Panc1 (cell line): ENCODE data around the gene BCAS3. TPM values are rescaled to one million over a fixed set of nuclear protein-coding genes. Genes with fewer than 3 reads are reported as not detected.

Experiments
- ATAC-seq: fragments of 200-7000 bp; cut with Tn5 transposase; 2 replicates; pipeline ENCODE4 v1.9.1; 2020; ENCODE audit warnings: mild to moderate bottlenecking, moderate library complexity
- BruUV-seq: library from RNA; stranded (reverse); fragments of 400-500 nt; replicated peaks from 2 replicates; lab custom pipeline; 2021; lab: Mats Ljungman, UMichigan
- CTCF ChIA-PET: fragments of 300-600 bp; sonication (Branson Sonifier 250); formaldehyde crosslinking; loops from one replicate; lab custom pipeline; 2022; ENCODE audit warnings: antibody characterized with exemption; lab: Charles Lee
- POLR2A ChIA-PET: fragments of 300-600 bp; sonication (Branson Sonifier 250); formaldehyde crosslinking; loops from one replicate; lab custom pipeline; 2022; ENCODE audit warnings: antibody characterized with exemption; lab: Charles Lee
- DNase-seq: peaks from one replicate; pipeline ENCODE4 v3.0.0-alpha.2; 2010; ENCODE audit warnings: low read depth, low spot score
- H3K27ac ChIP-seq: 2 replicates; pipeline ENCODE4 v1.5.1; 2011; ENCODE audit warnings: mild to moderate bottlenecking, low read length, inconsistent platforms
- H3K27me3 ChIP-seq: fragments of 200-500 bp; sonication (Bioruptor generic); 2 replicates; pipeline ENCODE4 v1.6.0; 2014; ENCODE audit warnings: low read length, inconsistent platforms; ENCODE audit not compliant: control insufficient read depth, insufficient read depth
- H3K36me3 ChIP-seq: fragments of 200-500 bp; sonication (Bioruptor generic); 2 replicates; pipeline ENCODE4 v1.5.1; 2014; ENCODE audit warnings: inconsistent platforms, mild to moderate bottlenecking, low read length, moderate library complexity; ENCODE audit not compliant: control insufficient read depth, insufficient read depth
- H3K4me1 ChIP-seq: 2 replicates; pipeline ENCODE4 v1.5.1; 2011; ENCODE audit warnings: inconsistent platforms, mild to moderate bottlenecking, low read length, moderate library complexity; ENCODE audit not compliant: control insufficient read depth, insufficient read depth
- H3K4me3 ChIP-seq, 2 experiments: 2 replicates each; pipeline ENCODE4 v1.5.1; 2011 to 2012; ENCODE audit warnings: low read depth in 2 of 2, low read length in 2 of 2, mild to moderate bottlenecking in 2 of 2, inconsistent platforms in 1 of 2, moderate library complexity in 1 of 2
- H3K9me3 ChIP-seq: fragments of 200-500 bp; sonication (Bioruptor generic); 2 replicates; pipeline ENCODE4 v1.5.1; 2014; ENCODE audit warnings: low read depth, mild to moderate bottlenecking, inconsistent platforms, low read length, moderate library complexity; ENCODE audit not compliant: control insufficient read depth, insufficient read depth
- CTCF ChIP-seq: fragments of 450-650 bp; IDR thresholded peaks from 2 replicates; pipeline ENCODE4 v1.5.1; 2017; ENCODE audit warnings: mild to moderate bottlenecking
- POLR2AphosphoS5 ChIP-seq: IDR thresholded peaks from 2 replicates; pipeline ENCODE4 v1.6.1; 2012; ENCODE audit warnings: mild to moderate bottlenecking, low read depth, low read length, moderate library complexity
- REST ChIP-seq, 2 experiments: IDR thresholded peaks; 2 replicates each; pipeline ENCODE4 v1.6.1; 2011 to 2012; ENCODE audit warnings: low read depth in 2 of 2, control low read depth in 1 of 2, low read length in 1 of 2, mild to moderate bottlenecking in 1 of 2, moderate library complexity in 1 of 2; ENCODE audit not compliant: insufficient read depth in 1 of 2
- SIN3A ChIP-seq: IDR thresholded peaks from 2 replicates; pipeline ENCODE4 v1.6.1; 2012; ENCODE audit warnings: low read depth, mild to moderate bottlenecking, low read length, moderate library complexity, borderline replicate concordance; ENCODE audit not compliant: insufficient read depth
- TCF7L2 ChIP-seq: IDR thresholded peaks from 2 replicates; pipeline ENCODE4 v1.6.1; 2011; ENCODE audit warnings: mild to moderate bottlenecking, low read depth, low read length, inconsistent platforms
- in situ Hi-C: cut with HindIII; loops from 2 replicates; pipeline ENCODE4 v1.10.0; 2016; ENCODE audit warnings: low sequenced_read_pairs, low pct_unique_long_range_greater_than_20kb
- intact Hi-C: fragments of 100-400 bp; cut with micrococcal nuclease; formaldehyde crosslinking; loops from one replicate; pipeline ENCODE4 v1.10.0; 2022; ENCODE audit not compliant: unreplicated experiment
- total RNA-seq: library from RNA; stranded (reverse); gene quantifications from one replicate; pipeline ENCODE4 v1.2.1, GENCODE V29; 2021; ENCODE audit not compliant: unreplicated experiment

Gene BCAS3
- total RNA-seq, 1 experiment from 2014 or later: 9.3 TPM

GRCh38 chr17:60675997-60676396 is 1.7 kb upstream of the BCAS3 start:
- CTCF ChIA-PET: no interaction called here
- in situ Hi-C loops (no loop called here), intact Hi-C loops (no loop called here)
- BruUV-seq: no TSS peak
- H3K27me3 ChIP-seq: no peaks in the 10 kb centered on the region
- no peak for ATAC-seq
- POLR2A ChIA-PET: no interaction called here
- no peak for DNase-seq
- no peaks in the 10 kb centered on the region for H3K9me3 ChIP-seq
- no peak overlapping the region for H3K27ac ChIP-seq
- H3K36me3 ChIP-seq: no peaks in the 10 kb centered on the region; the same call in 1 of the 2 replicates
- TF ChIP-seq POLR2AphosphoS5 (no peak), REST (IDR thresholded peaks at IDR 0.05; ENCODE audit: insufficient read depth in 1 of 2, low read depth in 2 of 2, low read length in 1 of 2) (no peak)
- H3K4me3 ChIP-seq: no peak overlapping the region
- H3K4me1 ChIP-seq: no peaks in the 10 kb centered on the region

GRCh38 chr17:60676758-60677307 is 818 bp upstream of the BCAS3 start:
- POLR2A ChIA-PET: no interaction called here
- intact Hi-C loops: no loop called here
- H3K27ac ChIP-seq: peak overlapping the region; percentile 75

GRCh38 chr17:60678118-60678444 is 430 bp downstream of the BCAS3 start:
- no peaks in the 10 kb centered on the region for H3K27me3 ChIP-seq
- TF ChIP-seq SIN3A (no peak), TCF7L2 (no peak), REST (IDR thresholded peaks at IDR 0.05; ENCODE audit: insufficient read depth in 1 of 2, low read depth in 2 of 2, low read length in 1 of 2) (no peak), CTCF (no peak), POLR2AphosphoS5 (no peak)
- BruUV-seq: no TSS peak
- H3K9me3 ChIP-seq: no peaks in the 10 kb centered on the region
- intact Hi-C loops (no loop called here), in situ Hi-C loops (no loop called here)
- H3K36me3 ChIP-seq: no peaks in the 10 kb centered on the region; the same call in 1 of the 2 replicates
- no peak for DNase-seq
- peak overlapping the region; percentile 71 for H3K27ac ChIP-seq
- ATAC-seq: no peak
- H3K4me1 ChIP-seq: no peaks in the 10 kb centered on the region
- H3K4me3 ChIP-seq: peak overlapping the region; percentile 63 to 68
- ChIA-PET CTCF (no interaction called here), POLR2A (no interaction called here)

More at GRCh38 chr17:60676758-60677307, 818 bp upstream of the BCAS3 start:
- DNase-seq (no peak), ATAC-seq (no peak)
- TF ChIP-seq SIN3A (no peak), CTCF (no peak)
- H3K9me3 ChIP-seq: no peaks in the 10 kb centered on the region
- H3K4me3 ChIP-seq: peak overlapping the region; percentile 63 to 68
- H3K36me3 ChIP-seq: no peaks in the 10 kb centered on the region; the same call in 1 of the 2 replicates
- no peaks in the 10 kb centered on the region for H3K27me3 ChIP-seq
- CTCF ChIA-PET: no interaction called here
- in situ Hi-C loops: no loop called here
- no peaks in the 10 kb centered on the region for H3K4me1 ChIP-seq
- BruUV-seq: no TSS peak
